DMS53 treated with DMSO at 0.1 percent for 48 hours (cell line): Measurements from ENCODE around the gene OOSP1.
"Not testable (repeated sequence)": the region's sequence is repeated elsewhere in the genome, so short reads cannot be mapped to it uniquely, and the experiment has no call there.

Experiments used
- DNase-seq: peaks from one replicate; lab custom pipeline; 2025; ENCODE audit not compliant: unreplicated experiment; lab: John Stamatoyannopoulos, UW

OOSP1 gene

GRCh38 chr11:59960502-59961381 is 22.5 kb downstream of the OOSP1 start:
- no peak for DNase-seq

DNA sequence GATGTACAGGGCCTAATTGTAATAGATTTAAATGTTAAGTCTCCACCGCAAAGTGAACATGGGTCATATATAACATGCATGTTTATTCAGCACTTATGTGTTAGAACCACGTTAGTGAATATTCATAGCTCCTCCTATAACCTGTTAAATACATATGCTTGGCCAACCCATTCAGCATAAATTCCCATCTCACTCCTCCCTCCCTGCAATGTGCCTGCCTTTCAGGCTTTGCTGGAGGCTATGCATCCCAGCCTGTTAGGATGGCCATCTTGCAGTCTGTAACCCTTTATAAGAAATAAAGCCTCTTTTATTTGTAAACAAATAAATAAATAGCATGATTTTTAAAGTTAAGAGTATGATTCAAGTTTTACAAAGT is 23.9 kb downstream of the OOSP1 start:
- DNase-seq: no peak

- no peak for DNase-seq
Observed at GRCh38 chr11:59963733-59964132, 25.5 kb downstream of the OOSP1 start, which contains the start of gene OOSP4A. Gene OOSP4A (plus strand): TSS chr11:59964033. CDS start chr11:59964033, 0 bp downstream.

DNA sequence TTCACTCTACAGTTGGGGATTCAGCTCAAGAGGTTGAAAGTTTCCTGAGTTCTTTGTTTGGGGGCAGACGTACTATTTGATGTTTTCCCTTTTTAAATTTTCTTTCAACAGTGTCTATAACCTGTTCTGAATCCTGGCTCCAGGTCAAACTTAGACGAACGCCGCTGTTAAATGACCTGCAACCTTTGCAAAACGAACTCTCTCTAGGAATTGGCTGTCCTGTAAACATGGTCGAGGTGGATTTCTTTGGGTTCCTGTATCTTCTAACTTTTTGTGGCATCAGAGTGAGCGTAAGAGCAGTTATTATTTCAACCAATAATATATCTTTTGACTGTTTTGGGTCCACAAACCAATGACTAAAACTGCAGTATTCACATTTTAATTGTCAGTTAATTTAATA is 27.2 kb downstream of the OOSP1 start:
- DNase-seq: no peak

DNA sequence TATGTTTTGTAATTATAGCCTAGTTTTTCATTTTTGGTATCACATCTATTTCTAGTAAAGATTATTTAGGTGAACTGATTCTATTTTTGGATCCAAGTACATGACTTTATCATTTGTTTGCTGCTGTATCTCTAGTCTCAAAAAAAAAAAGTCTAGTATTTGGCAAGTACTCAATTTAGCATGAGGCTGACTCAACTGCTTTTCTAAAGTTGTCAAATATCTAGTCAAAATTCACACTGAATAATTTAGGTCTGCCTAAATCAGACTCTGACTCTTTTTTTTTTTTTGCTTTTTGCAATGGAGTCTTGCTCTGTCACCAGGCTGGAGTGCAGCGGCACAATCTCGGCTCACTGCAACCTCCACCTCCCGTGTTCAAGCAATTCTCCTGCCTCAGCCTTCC is 28.0 kb downstream of the OOSP1 start:
- DNase-seq: no peak

DNA sequence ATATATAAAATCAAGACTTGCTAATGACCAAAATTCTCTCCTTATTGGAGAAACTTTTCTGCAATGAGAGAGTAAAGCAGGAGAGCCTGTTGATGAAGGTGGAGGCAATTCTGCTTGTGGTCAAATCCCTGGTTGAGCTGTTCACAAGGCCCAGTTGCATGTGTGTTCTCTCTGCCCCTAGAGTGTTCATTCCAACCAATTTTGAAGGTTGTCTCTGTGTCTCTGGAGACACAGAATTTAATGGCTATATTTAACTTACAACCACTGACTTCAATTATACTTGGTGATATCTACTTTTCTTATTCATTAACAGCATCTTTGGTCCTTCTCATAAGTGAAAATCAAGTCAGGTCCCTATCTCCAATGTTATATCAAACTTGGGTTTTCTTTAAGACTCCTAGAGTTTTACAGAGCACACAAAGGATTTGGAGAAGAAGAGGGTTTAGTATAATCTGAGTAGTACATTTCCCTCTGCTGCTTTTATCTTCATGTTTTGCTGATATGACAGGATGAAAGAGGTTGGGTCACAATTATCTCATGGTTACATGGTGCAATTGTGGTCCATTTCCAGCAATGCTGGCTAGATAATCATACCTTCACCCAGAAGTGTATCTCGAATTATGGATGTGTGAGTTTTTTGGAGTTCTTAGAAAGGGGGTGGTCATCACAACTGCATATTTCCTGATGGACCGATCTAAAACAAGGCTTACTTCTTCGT is 29.6 kb downstream of the OOSP1 start:
- DNase-seq: no peak

GRCh38 chr11:59968395-59968783 is 30.2 kb downstream of the OOSP1 start:
- no peak for DNase-seq

- no peak for DNase-seq
Observed at GRCh38 chr11:59973097-59973496, 34.9 kb downstream of the OOSP1 start.

DNA sequence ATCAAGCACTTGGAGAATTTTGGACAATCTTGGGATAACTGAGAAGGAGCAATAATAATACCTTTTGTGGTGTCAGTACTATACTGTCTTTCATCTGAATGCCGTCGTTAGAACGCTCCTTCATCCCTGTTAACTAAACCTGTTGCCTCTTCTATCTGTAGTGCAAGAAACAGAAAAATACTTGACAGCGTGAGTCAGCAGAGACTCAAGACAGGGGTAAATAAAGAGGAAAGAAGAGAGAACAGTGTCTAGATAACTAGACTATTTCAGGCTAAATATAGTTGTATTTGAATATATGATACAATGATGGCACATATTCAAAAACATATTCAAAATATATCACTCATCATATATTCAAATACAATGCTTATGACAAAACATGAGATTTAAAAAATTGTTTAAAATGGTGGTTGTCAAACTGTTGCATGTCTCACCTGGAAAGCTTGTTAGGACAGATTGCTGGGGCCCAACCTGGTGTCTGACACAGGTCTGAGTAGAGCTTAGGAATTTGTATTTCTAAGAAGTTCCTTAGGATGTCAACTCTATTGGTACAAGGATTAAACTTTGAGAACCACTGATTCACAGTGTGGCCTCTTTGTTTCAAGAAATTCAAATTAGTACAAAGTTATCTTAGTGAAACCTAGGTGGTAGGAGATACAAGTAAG is 43.0 kb downstream of the OOSP1 start:
- no peak for DNase-seq

DNA sequence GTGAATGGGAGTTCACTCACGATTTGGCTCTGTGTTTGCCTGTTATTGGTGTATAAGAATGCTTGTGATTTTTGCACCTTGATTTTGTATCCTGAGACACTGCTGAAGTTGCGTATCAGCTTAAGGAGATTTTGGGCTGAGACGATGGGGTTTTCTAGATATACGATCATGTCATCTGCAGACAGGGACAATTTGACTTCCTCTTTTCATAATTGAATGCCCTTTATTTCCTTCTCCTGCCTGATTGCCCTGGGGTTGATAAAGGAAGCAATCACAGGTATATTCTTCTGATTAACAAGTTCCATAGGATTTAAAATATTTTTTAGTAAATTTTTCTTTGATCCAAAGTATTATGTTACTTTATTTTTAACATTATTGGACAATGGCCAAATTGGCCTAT is 43.8 kb downstream of the OOSP1 start:
- DNase-seq: not testable (repeated sequence)

DNA sequence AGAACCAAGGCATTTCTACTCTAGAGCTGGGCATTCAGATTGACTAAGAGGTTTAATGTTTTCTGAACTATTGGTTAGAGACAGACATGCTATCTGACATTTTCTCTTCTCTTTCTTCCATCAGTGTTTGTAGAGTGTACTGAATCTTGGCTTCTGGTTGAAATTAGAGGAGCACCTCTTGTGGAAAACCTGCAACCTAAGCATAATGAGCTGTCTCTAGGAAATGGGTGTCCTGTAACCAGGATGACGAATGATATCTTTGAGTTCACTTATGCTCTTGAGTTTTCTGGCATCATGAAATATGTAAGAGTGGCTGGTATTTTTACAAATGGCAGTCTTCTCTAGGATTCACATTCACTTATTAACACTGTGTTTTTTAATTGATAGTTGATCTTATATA is 45.0 kb downstream of the OOSP1 start:
- DNase-seq: no peak

GRCh38 chr11:59984368-59984767 is 46.1 kb downstream of the OOSP1 start:
- no peak for DNase-seq

- DNase-seq: no peak
Observed at GRCh38 chr11:59990421-59990820, 52.2 kb downstream of the OOSP1 start.

DNA sequence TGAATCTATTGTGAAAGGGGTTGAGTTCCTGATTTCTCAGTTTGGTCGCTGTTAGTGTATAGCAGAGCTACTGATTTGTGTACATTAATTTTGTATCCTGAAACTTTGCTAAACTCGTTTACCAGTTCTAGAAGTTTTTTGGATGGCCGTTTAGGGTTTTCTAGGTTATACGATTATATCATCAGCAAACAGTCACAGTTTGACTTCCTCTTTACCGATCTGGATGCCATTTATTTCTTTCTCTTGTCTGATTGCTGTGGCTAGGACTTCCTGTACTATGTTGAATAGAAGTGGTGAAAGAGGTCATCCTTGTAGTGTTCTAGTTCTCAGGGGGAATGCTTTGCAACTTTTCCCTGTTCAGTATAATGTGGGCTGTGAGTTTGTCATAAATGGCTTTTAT is 54.2 kb downstream of the OOSP1 start:
- no peak for DNase-seq

DNA sequence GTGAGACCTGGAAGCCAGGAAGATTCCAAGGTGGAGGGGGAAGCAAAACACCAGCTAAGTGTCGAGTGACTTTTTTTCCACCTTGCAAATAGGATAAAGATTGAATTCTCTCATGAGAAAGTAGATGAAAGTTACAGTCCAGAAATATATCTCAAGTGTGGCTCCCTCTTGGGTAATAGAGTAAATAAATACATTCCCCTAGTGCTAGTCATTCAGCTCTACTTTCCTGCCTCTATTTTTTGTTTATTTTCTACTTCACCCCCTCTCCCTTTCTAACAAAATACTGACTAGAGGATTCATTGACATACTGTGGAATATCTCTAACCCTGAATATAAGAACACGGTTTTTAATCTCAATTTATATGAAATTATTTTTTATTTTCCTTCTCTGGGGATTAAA is 59.6 kb downstream of the OOSP1 start:
- no peak for DNase-seq

- DNase-seq: no peak
Observed at GRCh38 chr11:59999691-60000090, 61.5 kb downstream of the OOSP1 start.

DNA sequence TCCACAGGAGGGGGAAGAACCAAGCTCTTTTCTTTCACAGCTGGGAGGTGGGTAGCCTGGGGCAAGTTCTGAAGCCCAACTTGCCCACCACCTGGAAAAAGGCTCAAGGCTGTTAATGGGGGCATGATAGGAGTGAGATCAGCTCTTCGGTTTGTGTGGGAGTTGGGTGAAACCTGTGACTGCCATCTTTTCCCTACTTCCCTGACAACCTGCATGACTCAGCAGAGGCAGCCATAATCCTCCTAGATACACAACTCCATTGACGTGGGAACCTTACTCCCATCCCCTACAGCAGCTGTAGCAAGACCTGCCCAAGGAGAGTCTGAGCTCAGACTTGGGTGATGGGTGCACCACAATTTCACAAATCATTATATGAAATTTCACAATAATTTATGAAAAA is 65.5 kb downstream of the OOSP1 start:
- no peak for DNase-seq

DNA sequence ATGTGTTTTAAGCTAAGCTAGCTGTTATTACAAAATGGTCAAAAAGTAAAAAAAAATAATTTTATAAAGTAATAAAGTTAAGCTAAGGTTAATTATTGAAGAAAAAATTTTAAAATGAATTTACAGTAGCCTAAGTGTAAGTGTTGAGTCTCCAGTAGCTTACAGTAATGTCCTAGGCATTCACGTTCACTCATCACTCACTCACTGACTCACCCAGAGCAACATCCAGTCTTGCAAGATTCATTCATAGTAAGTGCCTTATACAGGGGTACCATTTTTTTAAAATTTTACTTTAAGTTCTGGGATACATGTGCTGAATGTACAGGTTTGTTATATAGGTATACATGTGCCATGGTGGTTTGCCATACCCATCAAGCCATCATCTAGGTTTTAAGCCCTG is 67.1 kb downstream of the OOSP1 start:
- no peak for DNase-seq
